ENCODE measurements around the gene RPL36A. TPM values are rescaled to one million over a fixed set of nuclear protein-coding genes. Genes with fewer than 3 reads are reported as not detected.
A peak's percentile ranks its signal among the peaks of the same experiment; 100 is the strongest.

RPL36A gene
- total and polyA plus RNA-seq, 9 of the 15 experiments (the other 6 are each of a cell fraction or from before 2014, with no cell fraction given), result 412 to 4,539 (median 3,209) TPM

- TF ChIP-seq SOX6 (IDR thresholded peaks at IDR 0.05) (peak; percentile 17; the same call in 1 of the 2 replicates), IFI16 (CRISPR knock-in tag; IDR thresholded peaks at IDR 0.05) (no peak), FOXP1 (CRISPR knock-in tag; IDR thresholded peaks at IDR 0.05) (peak; percentile 67; the same call in 1 of the 2 replicates), GABPB2 (CRISPR knock-in tag; conservative IDR thresholded peaks at IDR 0.05) (no peak), MXD1 (CRISPR knock-in tag; IDR thresholded peaks at IDR 0.05; ENCODE audit: borderline replicate concordance, poor library complexity, severe bottlenecking) (no peak), ZFX (CRISPR knock-in tag; IDR thresholded peaks at IDR 0.05) (no peak), TGIF2 (CRISPR knock-in tag; IDR thresholded peaks at IDR 0.05) (no peak), EHMT2 (IDR thresholded peaks at IDR 0.05) (no peak), ZNF280A (IDR thresholded peaks at IDR 0.05; ENCODE audit: low read depth, partially characterized antibody) (no peak), LARP7 (IDR thresholded peaks at IDR 0.05) (no peak), ZNF707 (CRISPR knock-in tag; conservative IDR thresholded peaks at IDR 0.05) (no peak), CBFB (CRISPR knock-in tag; IDR thresholded peaks at IDR 0.05) (no peak), ZNF561 (CRISPR knock-in tag; conservative IDR thresholded peaks at IDR 0.05) (no peak), ZNF165 (CRISPR knock-in tag; IDR thresholded peaks at IDR 0.05; ENCODE audit: borderline replicate concordance) (no peak), BCL6 (CRISPR knock-in tag; IDR thresholded peaks at IDR 0.05) (no peak), ZBED1 (IDR thresholded peaks at IDR 0.05) (no peak), PATZ1 (CRISPR knock-in tag; IDR thresholded peaks at IDR 0.05; ENCODE audit: borderline replicate concordance) (no peak), BRD9 (IDR thresholded peaks at IDR 0.05; ENCODE audit: low read depth, partially characterized antibody) (no peak), ZC3H11A (IDR thresholded peaks at IDR 0.05; ENCODE audit: low read depth, low read length) (no peak), PRMT5 (CRISPR knock-in tag; IDR thresholded peaks at IDR 0.05) (no peak), ELF4 (CRISPR knock-in tag; IDR thresholded peaks at IDR 0.05) (no peak), ZNF197 (CRISPR knock-in tag; IDR thresholded peaks at IDR 0.05; ENCODE audit: low read depth) (no peak), NBN (IDR thresholded peaks at IDR 0.05; ENCODE audit: low read depth) (0 out of 2 replicates have a peak, but pooled peaks have one; percentile 62), GTF3C2 (IDR thresholded peaks at IDR 0.05; ENCODE audit: borderline replicate concordance, extremely low read depth, insufficient read length) (no peak)
Measured at GRCh38 chrX:101348452-101349192, 42.2 kb upstream of the RPL36A start, which contains the start of gene TIMM8A (continued).

All from K562 (cell line).